SW 1271 (cell line): ENCODE measurements around the gene VPS16.
A peak's percentile ranks its signal among the peaks of the same experiment; 100 is the strongest.

Experiments used
- DNase-seq, 2 experiments: peaks; one replicate each; lab custom pipeline; 2025; lab: John Stamatoyannopoulos, UW

VPS16 gene

DNA sequence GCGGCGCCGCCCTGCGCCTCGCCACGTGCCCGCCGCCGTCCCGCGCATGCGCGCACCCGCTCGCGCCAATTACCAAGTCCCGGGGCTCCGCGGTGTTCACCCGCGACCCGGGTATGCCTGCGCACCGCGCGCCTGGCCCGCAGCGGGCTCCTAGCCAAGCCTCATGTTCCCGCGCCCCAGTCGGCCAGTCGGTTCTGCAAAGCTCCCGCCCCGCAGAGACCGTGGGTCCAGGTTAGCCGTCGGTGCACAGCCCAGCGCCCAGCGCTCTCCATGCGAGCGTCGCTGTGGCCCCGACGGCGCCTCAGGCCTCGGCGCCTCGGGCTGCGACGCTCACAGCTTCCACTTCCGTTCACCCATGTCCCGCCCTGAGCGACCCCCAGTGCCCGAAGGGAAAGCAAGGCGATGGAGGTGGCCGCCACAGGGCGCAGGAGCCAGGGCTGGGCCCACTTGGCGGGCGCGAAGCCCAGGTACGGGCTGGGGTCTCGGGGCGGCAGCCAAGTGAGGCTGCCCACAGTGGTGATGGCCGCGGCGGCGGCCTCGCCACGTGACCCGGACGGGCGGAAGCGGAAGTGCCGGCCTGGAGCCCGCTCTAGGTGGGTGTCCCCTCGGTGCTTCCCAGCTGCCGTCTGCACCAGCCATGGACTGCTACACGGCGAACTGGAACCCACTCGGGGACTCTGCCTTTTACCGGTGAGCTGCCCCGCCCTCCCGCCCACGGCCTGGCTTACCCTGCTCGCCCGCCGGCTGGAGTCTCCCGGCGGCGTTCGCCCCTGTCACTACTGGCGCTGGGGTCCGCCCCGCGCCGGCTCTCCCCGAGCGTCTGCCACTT lies at the start of gene VPS16, which contains the start of gene PCED1A:
TSS of gene VPS16 (plus strand) at position 608 of the 829 bp plus-strand sequence. CDS start at position 638, 30 bp downstream.
TSS of gene PCED1A (minus strand) at position 518 of the 829 bp plus-strand sequence. CDS start 743 bp downstream, outside the sequence.
- DNase-seq = peak; percentile 71 to 85

DNA sequence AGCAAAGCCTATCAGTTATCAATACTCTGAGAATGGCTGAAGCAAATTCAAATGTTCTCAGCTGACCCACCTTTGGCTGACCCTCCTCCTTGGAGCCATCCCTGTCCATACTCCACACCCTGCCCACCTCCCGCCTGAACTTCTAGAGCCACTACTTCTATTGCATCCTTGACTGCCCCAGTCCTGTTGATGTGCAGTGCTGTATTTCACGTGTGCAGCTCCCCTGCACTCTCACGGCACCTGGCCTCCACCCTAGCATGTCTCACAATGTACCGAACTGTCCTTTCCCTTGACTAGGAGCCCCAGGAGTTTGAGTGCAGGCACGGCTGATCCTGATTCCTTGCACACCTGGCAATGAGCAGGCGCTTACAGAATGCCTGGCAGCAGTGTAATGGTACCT lies 47.1 kb upstream of the VPS16 start:
- DNase-seq = no peak

DNA sequence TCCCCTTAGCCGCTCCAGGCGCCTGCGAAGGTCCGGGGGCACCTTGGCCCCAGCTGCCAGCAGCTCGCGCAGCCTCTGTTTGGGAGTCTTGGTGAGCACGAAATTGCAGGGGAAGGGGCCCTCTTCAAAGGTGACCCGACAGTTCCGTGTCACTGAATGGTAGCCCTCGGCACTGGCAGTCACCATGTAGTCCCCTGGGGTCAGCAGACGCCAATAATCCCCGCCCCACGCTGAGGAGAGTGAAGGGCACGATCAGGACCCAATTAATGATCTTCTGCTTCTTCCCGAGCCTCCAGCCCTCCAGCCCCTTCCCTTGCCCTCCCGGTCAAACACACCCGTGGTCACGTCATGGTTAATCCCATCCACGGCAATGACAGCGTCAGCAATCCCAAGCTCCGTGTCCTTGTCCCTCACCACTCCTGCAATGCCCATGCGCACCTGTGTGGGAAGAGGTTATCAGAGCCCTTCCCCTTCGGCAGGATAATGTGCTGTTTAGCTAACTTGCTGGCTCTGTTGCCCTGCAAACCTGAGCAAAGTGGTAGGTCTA lies 46.3 kb upstream of the VPS16 start:
- no peak for DNase-seq

DNA sequence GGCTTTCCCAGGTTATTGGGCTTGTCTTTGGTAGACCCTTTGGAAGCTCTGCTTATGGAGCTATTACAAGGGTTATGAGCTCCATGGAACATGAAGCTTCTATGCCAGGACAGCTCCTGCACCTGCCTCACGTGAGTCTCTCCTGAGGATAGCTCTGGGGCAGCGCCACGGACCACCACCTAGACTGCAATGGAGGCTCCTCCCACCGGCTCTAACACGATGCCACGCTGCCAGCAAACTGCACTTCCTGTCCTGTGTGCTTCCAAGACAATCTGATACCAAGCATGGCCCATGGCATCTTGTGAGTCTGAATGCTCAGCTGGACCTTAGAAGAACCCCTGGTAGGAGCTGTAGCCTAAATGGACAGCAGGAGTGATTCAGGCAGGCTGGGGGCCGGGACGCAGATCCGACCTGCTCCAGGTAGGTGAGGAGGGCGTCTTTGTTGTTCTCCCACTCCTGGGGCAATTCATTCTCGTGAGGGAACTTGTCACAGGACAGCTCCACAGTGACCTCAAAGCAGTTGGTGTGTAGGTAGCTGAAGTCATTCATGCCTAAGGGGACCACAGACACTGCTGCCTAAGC lies 45.6 kb upstream of the VPS16 start:
- no peak for DNase-seq

DNA sequence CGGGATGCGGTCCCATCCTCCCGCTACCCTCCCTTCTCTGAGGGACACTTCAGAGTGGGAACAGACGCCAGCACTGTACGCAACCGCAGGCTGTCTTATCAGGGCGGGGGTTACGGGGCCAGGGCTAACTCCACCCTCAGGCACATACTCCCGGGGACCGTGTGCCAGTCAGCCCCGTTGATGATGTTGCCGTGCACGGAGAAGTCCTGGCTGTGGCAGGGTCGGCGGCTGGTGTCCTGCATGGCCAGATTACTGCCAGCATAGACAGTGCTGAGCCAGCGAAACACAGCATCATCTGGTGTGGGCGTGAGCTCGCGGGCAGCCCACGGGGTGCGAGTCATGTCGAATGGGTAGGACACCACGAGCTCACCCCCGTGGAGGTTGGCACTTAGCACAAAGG lies 45.1 kb upstream of the VPS16 start:
- DNase-seq = no peak

DNA sequence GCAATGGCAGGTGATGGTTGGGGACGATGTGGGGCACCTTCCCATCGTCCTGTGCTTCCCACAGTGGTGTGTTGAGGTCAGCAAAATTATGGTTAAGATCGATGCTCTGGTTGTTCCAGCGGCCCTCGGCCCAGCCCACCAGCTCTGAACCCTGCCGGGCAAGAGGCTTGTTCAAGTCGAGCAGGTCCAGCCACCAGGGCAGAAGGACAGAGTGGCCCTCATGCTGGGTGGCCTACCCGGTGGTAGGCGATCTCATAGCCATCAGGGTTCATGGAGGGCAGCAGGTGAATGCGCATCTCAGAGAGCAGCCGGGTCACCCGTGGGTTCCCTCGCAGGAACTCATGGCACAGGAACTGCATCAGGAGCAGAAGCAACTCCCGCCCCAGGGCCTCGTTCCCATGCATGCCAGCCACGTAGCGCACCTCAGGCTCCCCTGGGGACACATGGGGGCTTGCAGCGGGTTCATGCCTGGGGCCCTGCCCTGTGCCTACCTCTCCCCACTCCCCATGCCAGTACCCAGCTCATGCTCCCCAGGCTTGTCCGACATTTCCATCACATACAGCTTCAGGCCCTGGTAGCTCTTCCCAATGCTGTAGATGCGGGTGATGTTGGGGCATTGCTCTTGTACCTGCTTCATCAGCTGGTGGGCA lies 44.4 kb upstream of the VPS16 start:
- no peak for DNase-seq

DNA sequence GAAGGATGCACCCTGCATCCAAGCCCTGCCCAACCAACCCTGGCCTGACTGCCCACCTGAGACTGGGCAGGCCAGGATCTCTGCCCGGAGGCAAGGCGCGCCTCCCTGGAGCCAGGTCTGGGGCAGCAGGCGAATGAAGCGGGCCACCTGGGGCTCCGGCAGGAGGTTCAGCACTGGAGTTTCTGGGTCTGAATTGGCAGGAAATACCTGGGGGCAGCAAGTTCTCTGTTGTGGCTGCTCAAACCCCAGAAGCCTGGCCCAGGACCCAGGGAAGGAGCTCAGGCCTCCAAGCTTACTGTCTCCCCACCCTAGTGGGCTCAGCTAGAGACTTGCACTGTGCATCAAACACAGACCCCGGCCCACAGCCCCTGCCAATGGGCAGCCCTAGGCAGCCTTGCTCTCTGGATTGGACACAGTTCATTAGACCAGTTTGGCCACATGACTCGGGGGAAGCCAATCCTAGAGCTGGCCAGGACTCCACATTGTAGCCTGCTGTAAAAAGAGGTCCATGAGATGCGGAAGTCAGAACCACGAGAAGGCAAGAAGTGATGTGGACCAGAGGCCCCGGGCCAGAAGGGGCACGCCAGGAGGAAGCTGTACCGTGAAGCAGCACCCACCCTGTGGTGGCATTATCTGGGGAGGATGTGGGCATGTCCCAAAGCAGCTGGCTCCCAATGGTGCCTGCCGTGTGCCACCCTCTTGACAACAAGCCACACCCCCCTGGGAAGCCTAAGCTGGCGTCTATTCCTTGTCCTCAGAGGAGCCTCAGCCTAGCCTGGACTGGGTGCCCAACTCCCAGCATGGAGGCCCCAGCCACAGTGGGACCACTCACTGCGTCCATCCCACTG lies 43.2 kb upstream of the VPS16 start:
- no peak for DNase-seq

DNA sequence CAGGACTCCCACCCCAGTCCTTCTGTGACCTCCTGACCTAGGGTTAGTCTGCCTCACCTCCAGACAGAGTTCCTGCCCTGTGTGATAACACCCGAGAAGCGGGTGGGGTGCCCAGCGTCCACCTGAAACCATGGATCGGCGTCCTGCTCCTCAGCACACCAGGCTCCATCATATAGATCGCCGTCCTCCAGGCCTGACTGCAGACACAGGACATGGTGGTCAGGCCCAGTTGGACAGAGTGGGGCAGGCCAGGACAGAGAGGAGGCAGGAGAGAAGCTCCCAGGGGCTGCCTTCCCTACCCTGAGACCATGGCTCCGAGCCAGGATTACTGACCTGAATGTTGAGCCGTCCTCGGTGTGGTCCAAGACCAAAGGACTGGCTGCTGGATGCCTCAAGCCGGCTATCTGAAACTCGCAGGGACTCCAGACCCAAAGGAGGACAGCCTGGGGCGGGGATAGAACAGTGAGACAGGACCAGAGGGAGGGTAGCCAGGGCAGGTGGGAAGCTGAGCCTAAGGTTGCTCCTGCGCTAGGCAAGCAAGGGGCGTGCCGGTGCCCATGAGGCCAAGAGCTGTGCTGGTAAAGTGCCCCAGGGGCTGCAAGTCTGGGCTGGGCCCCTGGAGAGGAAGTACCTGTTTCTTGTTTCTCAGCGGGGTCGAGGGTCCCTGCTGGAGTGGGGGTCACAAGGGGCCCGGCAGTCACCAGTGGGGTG lies 42.3 kb upstream of the VPS16 start:
- DNase-seq = no peak

DNA sequence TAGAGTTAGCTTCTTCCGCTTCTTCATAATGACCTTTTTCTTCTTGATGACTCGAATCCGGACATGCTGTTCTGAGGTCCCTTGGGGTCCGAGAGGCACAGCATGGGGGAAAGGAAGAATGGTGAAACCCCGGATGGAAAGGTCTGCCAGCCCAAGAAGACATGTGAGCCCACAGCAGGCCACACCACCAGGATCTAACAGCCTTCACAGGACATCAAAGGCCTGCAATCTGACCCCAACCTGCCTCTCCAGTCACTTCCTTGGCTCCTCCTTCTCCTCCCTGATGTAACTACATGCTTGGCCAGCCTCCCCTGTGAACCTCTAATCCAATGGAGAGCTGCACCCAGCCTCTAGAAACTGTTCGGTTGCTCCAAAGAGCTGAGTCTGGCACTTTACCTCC lies 41.7 kb upstream of the VPS16 start:
- no peak for DNase-seq

DNA sequence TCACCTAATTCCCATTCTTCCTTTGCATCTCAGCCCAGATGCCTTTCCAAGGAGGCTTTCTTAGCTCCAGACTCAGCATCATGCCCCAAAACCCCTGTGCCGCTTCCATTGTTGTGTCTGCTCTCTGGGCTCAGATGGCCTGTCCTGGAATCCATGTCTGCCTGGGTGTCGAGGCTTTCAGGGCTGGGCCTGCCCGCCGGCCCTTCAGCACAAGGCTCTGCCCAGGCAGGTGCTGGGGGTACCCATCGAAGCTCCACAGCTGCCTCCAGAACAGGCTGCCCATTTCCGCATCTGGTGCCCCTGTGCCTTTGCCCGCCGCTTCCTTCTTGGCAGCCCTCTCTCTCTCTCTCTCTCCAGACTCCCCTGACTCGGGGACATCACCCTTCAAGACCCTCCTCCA lies 41.3 kb upstream of the VPS16 start:
- DNase-seq = no peak

DNA sequence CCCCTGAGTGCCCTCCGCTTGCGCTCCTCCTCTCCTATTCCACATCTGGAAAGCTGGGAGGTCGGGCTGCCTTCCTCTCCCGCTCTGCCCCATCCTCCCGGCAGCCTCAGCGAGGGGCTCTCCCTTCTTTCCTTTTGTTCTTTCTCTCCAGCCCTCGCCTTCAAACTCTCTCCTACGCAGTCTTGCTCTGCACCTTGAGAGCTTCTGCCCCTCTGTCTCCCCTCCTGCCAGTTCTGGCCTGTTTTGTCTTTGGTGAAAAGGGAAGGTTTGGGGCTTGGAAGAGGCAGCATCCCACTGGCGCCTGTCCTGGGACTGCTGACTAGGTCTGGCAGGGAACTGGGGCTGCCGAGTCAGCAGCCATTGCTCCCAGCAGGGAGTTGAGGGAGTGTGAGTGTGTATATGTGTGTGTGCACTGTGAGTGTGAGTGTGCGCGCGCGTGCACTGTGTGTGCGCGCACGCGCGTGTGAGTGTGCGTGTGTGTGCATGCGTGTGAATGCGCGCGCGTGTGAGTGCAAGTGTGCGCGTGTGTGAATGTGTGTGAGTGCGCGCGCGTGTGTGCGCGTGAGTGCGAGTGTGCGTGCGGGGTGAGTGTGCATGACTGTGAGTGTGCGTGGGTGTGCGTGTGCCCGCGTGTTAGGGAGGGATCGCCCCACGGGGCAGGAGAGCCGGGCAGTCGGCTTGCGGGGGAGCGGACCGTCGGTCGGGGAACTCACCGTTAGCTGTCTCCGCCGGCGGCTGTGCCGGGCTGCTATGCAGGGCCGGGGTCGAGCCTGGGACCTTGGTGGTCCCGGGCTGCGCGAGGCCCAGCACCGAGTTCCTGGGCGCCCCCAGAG lies 40.6 kb upstream of the VPS16 start:
- DNase-seq = no peak

DNA sequence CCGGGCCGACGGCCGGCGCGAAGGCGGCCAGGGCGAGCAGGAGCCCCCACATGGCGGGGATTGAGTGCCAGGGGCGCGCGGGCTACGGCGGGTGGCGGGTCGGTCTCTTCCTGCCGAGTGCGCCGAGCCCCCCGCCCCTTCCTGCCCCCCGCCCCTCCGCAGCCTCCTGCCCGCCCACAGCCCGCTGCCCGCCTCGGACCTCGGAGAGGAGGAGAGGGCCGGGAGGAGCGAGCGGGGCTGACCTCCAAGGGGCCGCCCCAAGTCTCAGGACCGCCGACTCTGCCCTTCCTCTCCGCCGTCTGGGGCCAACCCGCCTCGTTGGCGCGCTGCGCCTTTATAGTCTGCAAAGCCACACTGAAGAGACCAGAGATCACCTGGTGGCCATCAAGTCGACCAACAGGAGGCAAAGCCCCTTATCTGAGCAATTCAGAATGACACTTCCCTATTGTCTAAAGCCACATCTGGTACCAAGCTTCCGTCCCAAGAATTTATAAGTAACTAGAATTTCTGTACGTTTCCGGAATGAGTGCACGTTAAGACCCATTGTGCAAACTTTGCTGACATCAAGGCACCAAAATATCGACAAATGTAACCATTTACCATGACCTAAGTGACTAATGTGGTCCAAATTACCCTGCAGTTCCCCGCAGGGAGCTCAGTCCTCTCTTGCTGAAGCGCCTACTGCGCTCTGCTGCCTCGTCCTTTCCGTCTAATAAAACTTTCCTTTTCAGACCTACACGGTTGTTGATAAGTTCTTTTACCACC lies 39.8 kb upstream of the VPS16 start, which contains the start of gene CPXM1:
TSS of gene CPXM1 (minus strand) at position 107 of the 765 bp plus-strand sequence. CDS start at position 52, 55 bp downstream.
- no peak for DNase-seq

DNA sequence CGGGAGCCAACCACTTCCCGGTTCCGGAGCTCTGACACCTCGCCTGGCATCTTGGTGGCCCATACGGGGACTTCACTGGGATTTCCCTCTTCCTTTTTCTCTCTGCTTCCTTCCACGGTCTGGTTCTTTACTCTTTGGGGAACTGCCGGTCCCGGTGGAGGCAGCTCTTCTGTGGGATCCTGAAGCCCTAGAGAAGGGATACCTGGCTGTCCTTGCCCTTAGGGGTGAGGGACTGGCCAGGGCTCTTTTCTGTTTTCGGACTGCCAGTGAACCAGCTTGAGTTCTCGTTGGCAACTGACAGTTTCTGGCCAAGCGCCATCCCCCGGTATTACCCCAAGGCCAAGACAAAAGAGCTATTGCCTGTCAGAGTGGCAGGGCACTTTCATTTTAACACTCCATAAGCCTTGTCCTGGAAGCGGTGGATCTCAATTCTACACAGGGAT lies 39.2 kb upstream of the VPS16 start:
- DNase-seq = no peak

DNA sequence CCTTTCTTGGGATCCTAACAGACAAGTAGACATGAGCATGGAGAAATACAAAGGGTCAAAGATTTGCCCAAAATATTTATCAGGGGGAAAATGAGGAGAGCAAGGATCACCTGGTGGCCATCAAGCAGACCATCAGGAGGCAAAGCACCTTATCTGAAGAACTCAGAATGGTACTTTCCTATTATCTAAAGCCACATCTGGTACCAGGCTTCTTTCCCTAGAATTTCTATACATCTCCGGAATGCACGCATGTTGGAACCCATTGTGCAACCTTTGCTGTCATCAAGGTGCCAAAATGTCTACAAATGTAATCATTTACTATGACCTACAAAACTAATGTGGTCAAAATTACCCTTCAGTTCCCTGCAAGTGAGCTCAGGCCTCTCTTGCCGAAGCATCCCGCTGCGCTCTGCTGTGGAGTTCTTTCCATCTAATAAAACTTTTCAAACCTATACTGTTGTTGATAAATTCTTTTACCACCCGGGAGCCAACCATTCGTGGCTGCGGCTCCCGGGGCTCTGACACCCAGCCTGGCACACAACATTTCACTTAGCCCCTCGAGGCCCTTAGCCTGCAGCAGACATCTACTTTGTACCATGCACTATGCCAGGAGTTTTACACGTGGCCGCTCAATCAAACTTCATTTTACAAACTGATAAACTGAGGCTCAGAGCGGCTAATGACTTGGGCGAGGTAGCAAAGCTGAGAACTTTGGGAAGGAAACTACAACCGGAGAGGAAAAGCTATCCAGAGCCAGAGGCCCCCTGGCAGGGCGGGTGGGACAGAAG lies 36.3 kb upstream of the VPS16 start:
- no peak for DNase-seq

DNA sequence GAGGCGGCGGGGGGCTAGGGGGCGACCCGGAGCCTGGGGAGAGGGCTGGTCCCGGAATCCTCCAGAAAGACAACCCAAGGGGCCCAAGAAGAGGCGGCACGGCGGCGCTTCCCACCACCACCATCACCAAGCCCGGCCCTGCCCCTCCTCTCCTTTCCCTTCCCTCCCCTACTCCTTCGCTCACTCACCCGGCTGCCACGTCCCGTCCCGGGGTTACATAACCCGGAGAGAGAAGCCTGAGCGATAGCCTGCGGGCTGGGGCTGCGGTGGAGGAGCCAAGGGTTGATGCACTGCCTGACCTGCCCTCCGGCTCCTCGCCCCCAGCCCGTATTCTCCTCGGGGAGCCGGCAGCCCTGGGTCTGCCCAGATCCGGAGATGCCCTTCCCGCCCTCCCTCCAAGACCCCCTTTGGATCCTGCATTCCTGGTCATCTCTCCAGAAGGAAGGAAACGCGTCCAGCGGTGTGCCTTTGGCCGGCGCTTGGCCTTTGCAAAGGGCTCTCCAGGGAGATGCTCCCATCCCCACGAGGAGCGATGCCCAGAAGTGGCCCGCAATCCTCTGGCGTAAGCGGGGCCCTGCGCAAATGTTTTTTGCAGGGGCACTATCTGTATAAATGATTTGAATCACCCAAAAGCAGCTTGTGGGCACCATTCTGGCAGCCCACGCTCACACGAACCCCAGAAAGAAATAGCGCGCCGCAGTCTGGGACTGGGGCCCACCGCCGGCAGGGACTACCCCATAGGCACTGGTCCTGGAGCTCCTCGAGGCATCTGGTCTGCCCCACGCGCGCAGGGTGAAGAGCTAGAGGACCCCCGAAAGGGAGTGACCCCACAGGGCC lies 35.5 kb upstream of the VPS16 start:
- no peak for DNase-seq

DNA sequence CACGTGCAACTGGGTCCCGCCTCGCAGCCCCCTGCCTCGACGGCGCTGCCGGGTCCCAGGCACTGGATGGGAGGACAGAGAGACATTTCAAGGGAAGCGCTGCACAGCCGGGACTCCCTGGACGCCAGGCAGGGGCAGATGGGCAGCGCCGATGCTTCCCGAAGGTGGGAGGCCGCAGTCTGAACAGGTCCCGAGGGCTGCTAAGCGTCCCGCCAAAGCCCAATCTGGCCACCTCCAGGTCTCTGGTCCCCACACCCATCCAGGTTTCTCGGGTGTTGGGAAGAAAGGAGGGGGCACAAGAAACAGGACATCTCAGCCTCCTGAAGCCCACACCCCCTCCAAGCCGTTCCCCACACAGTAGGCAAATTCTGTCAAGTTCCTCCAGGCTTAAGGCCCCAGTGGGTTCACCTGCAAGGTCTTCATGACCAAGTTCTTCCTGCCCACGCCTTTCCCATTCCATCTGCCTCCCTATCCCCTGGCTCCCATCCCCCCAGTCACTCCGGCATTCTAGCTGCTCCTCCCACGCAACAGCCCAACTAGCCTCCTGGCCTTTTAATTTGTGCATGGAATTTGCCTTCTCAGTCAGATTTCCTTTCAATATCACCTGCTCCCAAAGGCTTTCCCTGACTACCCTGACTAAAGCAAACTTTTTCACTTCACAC lies 34.7 kb upstream of the VPS16 start:
- no peak for DNase-seq

DNA sequence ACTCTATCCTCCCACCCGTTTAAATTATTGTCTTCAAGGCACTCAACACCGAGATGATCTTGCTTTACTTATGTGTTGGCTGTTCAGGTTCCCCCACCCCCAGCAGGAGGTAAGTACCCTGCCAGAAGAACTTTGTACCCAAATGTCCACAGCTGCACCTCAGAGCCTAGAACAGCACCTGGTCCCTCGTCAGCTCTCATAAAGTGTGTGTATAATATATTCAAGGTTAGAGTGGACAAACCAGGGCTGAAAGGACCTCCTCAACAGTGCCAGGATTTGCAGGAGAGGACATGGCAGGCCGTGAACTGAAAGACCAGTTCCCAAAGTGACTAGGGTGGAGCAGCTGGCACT lies 34.2 kb upstream of the VPS16 start:
- no peak for DNase-seq
